ENCODE data around the gene VPS8. TPM values are rescaled to one million over a fixed set of nuclear protein-coding genes. Genes with fewer than 3 reads are reported as not detected.

The VPS8 gene
- total RNA-seq, 3 donors from 2014 or later: 52.2 to 86.3 (median 61.9) TPM

DNA sequence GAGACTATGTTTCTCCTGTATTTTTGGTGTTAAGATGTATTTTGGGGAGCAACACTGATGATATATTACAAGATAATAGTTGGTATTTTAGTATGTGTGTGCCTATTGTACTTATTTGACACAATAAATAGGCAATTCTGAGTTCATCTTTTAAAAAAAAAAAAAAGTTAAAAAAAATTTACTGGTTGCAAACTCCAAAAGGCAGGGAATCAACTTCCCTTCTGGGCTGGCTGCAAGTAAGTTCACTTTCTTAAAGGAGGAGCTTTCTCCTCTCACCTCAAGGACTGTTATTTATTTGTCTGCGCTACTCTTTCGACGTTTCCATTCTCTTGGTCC is 335 bp upstream of the VPS8 start:
- no peaks in the 10 kb centered on the region for H3K36me3 ChIP-seq
- H3K4me1 ChIP-seq: peaks cover 3 to 6% of the 10 kb centered on the region in 2 donors
- peak overlapping the region; percentile 82 to 92 (median 88) for H3K4me3 ChIP-seq
- DNase-seq (ENCODE audit: low spot score in 2 of 2): no peak
- no peaks in the 10 kb centered on the region for H3K9me3 ChIP-seq
- intact Hi-C loops (cut with DNase I; ENCODE audit: low total_unique reads): no loop called here
- TF ChIP-seq POLR2A (IDR thresholded peaks at IDR 0.05): no peak
- TF ChIP-seq POLR2AphosphoS5 (IDR thresholded peaks at IDR 0.05): no peak
- TF ChIP-seq, protein P1, sequence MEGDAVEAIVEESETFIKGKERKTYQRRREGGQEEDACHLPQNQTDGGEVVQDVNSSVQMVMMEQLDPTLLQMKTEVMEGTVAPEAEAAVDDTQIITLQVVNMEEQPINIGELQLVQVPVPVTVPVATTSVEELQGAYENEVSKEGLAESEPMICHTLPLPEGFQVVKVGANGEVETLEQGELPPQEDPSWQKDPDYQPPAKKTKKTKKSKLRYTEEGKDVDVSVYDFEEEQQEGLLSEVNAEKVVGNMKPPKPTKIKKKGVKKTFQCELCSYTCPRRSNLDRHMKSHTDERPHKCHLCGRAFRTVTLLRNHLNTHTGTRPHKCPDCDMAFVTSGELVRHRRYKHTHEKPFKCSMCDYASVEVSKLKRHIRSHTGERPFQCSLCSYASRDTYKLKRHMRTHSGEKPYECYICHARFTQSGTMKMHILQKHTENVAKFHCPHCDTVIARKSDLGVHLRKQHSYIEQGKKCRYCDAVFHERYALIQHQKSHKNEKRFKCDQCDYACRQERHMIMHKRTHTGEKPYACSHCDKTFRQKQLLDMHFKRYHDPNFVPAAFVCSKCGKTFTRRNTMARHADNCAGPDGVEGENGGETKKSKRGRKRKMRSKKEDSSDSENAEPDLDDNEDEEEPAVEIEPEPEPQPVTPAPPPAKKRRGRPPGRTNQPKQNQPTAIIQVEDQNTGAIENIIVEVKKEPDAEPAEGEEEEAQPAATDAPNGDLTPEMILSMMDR (IDR thresholded peaks at IDR 0.05): no peak
- H3K27ac ChIP-seq: peak overlapping the region; percentile 87 to 89
- H3K27me3 ChIP-seq: no peaks in the 10 kb centered on the region

DNA sequence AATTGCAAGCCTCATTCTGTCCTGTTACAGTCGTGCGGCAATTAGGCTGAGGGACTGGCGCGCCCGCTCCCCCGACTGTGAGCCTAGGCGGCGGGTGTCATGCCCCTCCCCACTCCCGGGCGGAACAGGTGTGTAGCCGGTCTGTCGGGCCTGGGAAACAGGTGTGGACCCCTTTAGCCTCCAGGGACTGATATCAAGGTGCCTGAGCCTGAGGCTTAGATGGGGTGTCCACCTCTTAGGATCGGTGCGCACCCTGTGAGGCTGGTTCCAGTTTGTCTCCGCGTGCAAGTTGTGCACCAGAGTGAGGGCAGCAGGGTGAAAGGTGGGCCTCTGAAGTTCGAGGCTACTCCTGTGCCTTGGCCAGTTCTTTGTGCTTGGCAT is 686 bp downstream of the VPS8 start:
- peaks cover 3 to 6% of the 10 kb centered on the region in 2 donors for H3K4me1 ChIP-seq
- TF ChIP-seq, protein P1 (IDR thresholded peaks at IDR 0.05): no peak
- no peaks in the 10 kb centered on the region for H3K36me3 ChIP-seq
- peak overlapping the region; percentile 82 to 92 (median 88) for H3K4me3 ChIP-seq
- peak overlapping the region; percentile 87 to 89 for H3K27ac ChIP-seq
- H3K27me3 ChIP-seq: no peaks in the 10 kb centered on the region
- H3K9me3 ChIP-seq: no peaks in the 10 kb centered on the region
- DNase-seq (ENCODE audit: low spot score in 2 of 2): no peak
- intact Hi-C loops (cut with DNase I; ENCODE audit: low total_unique reads): no loop called here

GRCh38 chr3:184813357-184813756 is 1.4 kb downstream of the VPS8 start:
- H3K4me3 ChIP-seq: peak overlapping the region; percentile 82 to 92 (median 88)
- H3K36me3 ChIP-seq: no peaks in the 10 kb centered on the region
- peaks cover 3 to 6% of the 10 kb centered on the region in 2 donors for H3K4me1 ChIP-seq
- no peak overlapping the region for H3K27ac ChIP-seq
- TF ChIP-seq POLR2AphosphoS5 (IDR thresholded peaks at IDR 0.05) (no peak), POLR2A (IDR thresholded peaks at IDR 0.05) (no peak)
- TF ChIP-seq, protein P1 (IDR thresholded peaks at IDR 0.05): no peak
- intact Hi-C loops (cut with DNase I; ENCODE audit: low total_unique reads): no loop called here
- H3K27me3 ChIP-seq: no peaks in the 10 kb centered on the region
- no peaks in the 10 kb centered on the region for H3K9me3 ChIP-seq
- no peak for DNase-seq (ENCODE audit: low spot score in 2 of 2)

GRCh38 chr3:184814214-184814613 is 2.2 kb downstream of the VPS8 start:
- H3K9me3 ChIP-seq: no peaks in the 10 kb centered on the region
- H3K27me3 ChIP-seq: no peaks in the 10 kb centered on the region
- no peak overlapping the region for H3K4me3 ChIP-seq
- H3K4me1 ChIP-seq: peaks cover 3 to 6% of the 10 kb centered on the region in 2 donors
- H3K36me3 ChIP-seq: no peaks in the 10 kb centered on the region
- DNase-seq (ENCODE audit: low spot score in 2 of 2): no peak
- intact Hi-C loops (cut with DNase I; ENCODE audit: low total_unique reads): no loop called here
- TF ChIP-seq, protein P1 (IDR thresholded peaks at IDR 0.05): no peak
- TF ChIP-seq POLR2AphosphoS5 (IDR thresholded peaks at IDR 0.05) (no peak), POLR2A (IDR thresholded peaks at IDR 0.05) (no peak)
- H3K27ac ChIP-seq: no peak overlapping the region

- no peak overlapping the region for H3K4me3 ChIP-seq
- H3K27ac ChIP-seq: no peak overlapping the region
- DNase-seq (ENCODE audit: low spot score in 2 of 2): no peak
- H3K36me3 ChIP-seq: no peaks in the 10 kb centered on the region
- no peaks in the 10 kb centered on the region for H3K27me3 ChIP-seq
- H3K4me1 ChIP-seq: peaks cover 3 to 6% of the 10 kb centered on the region in 2 donors
- TF ChIP-seq, protein P1 (IDR thresholded peaks at IDR 0.05): no peak
- TF ChIP-seq POLR2AphosphoS5 (IDR thresholded peaks at IDR 0.05): no peak
- TF ChIP-seq POLR2A (IDR thresholded peaks at IDR 0.05): no peak
- intact Hi-C loops (cut with DNase I; ENCODE audit: low total_unique reads): no loop called here
- H3K9me3 ChIP-seq: no peaks in the 10 kb centered on the region
Observed at GRCh38 chr3:184815046-184815930, 3.3 kb downstream of the VPS8 start.

Measured in breast epithelium (tissue), 4 donors.